Measurements from ENCODE around the gene GNG7.
"Not testable (repeated sequence)": the region's sequence is repeated elsewhere in the genome, so short reads cannot be mapped to it uniquely, and the experiment has no call there.

GNG7 gene

GRCh38 chr19:2569596-2570465, 132.7 kb downstream of the GNG7 start:
- no peak for DNase-seq

- no peak for DNase-seq
Measured at GRCh38 chr19:2567996-2568395, 134.5 kb downstream of the GNG7 start.

GRCh38 chr19:2567580-2567979, 134.9 kb downstream of the GNG7 start:
- DNase-seq: no peak

GRCh38 chr19:2563546-2563945, 138.9 kb downstream of the GNG7 start:
- not testable (repeated sequence) for DNase-seq

GRCh38 chr19:2561895-2562294, 140.6 kb downstream of the GNG7 start:
- DNase-seq: no peak

GRCh38 chr19:2561221-2561620, 141.3 kb downstream of the GNG7 start:
- DNase-seq: no peak

- no peak for DNase-seq
Measured at GRCh38 chr19:2560369-2560768, 142.1 kb downstream of the GNG7 start.

- DNase-seq: no peak
Measured at GRCh38 chr19:2558543-2558942, 144.0 kb downstream of the GNG7 start.

GRCh38 chr19:2558131-2558530, 144.4 kb downstream of the GNG7 start:
- DNase-seq: not testable (repeated sequence)

- DNase-seq: no peak
Measured at GRCh38 chr19:2557093-2557440, 145.4 kb downstream of the GNG7 start.

- DNase-seq: no peak
Measured at GRCh38 chr19:2556221-2557092, 146.0 kb downstream of the GNG7 start.

GRCh38 chr19:2555422-2556220, 146.9 kb downstream of the GNG7 start:
- no peak for DNase-seq

GRCh38 chr19:2554856-2555255, 147.6 kb downstream of the GNG7 start:
- no peak for DNase-seq

GRCh38 chr19:2553510-2553909, 149.0 kb downstream of the GNG7 start:
- no peak for DNase-seq

- DNase-seq: no peak
Measured at GRCh38 chr19:2552859-2553258, 149.6 kb downstream of the GNG7 start.

- no peak for DNase-seq
Measured at GRCh38 chr19:2551864-2552185, 150.7 kb downstream of the GNG7 start.

GRCh38 chr19:2551172-2551863, 151.2 kb downstream of the GNG7 start:
- DNase-seq: no peak

GRCh38 chr19:2550431-2551171, 151.9 kb downstream of the GNG7 start:
- no peak for DNase-seq

- DNase-seq: no peak
Measured at GRCh38 chr19:2549701-2550191, 152.7 kb downstream of the GNG7 start.

- no peak for DNase-seq
Measured at GRCh38 chr19:2548966-2549365, 153.5 kb downstream of the GNG7 start.

- no peak for DNase-seq
Measured at GRCh38 chr19:2547721-2548120, 154.8 kb downstream of the GNG7 start.

Measured in NCI-H146 (cell line).